Kidney capillary endothelial cell (primary cell): ENCODE data around the gene WWP2.
A peak's percentile ranks its signal among the peaks of the same experiment; 100 is the strongest.

Experiments
- DNase-seq: peaks from one replicate; pipeline ENCODE4 v3.0.0-alpha.2; 2018; ENCODE audit warnings: low spot score

The WWP2 gene

GRCh38 chr16:69890114-69890891 is 128.2 kb downstream of the WWP2 start:
- peak; percentile 33 for DNase-seq

- no peak for DNase-seq
These were observed 128.8 kb downstream of the WWP2 start for GRCh38 chr16:69890892-69891282.

- no peak for DNase-seq
These were observed 130.2 kb downstream of the WWP2 start for GRCh38 chr16:69892378-69892777.

GRCh38 chr16:69893106-69893505 is 131.0 kb downstream of the WWP2 start:
- DNase-seq = no peak

GRCh38 chr16:69894676-69895075 is 132.5 kb downstream of the WWP2 start:
- no peak for DNase-seq

GRCh38 chr16:69903865-69904415 is 141.8 kb downstream of the WWP2 start:
- no peak for DNase-seq

GRCh38 chr16:69904495-69905170 is 142.5 kb downstream of the WWP2 start:
- no peak for DNase-seq

- no peak for DNase-seq
These were observed 143.0 kb downstream of the WWP2 start for GRCh38 chr16:69905171-69905555.

- DNase-seq = no peak
These were observed 144.8 kb downstream of the WWP2 start for GRCh38 chr16:69906838-69907401.

GRCh38 chr16:69909043-69909442 is 146.9 kb downstream of the WWP2 start:
- DNase-seq = no peak

- no peak for DNase-seq
These were observed 147.6 kb downstream of the WWP2 start for GRCh38 chr16:69909760-69910159.

GRCh38 chr16:69910964-69911363 is 148.8 kb downstream of the WWP2 start:
- no peak for DNase-seq

GRCh38 chr16:69916462-69916861 is 154.3 kb downstream of the WWP2 start:
- DNase-seq = no peak

- no peak for DNase-seq
These were observed 155.2 kb downstream of the WWP2 start for GRCh38 chr16:69917311-69917710.

- DNase-seq = no peak
These were observed 155.6 kb downstream of the WWP2 start for GRCh38 chr16:69917739-69918138.

- no peak for DNase-seq
These were observed 156.1 kb downstream of the WWP2 start for GRCh38 chr16:69918241-69918640.

GRCh38 chr16:69921127-69921526 is 159.0 kb downstream of the WWP2 start:
- DNase-seq = no peak

GRCh38 chr16:69922200-69922599 is 160.1 kb downstream of the WWP2 start:
- no peak for DNase-seq

GRCh38 chr16:69924041-69924775 is 162.1 kb downstream of the WWP2 start:
- no peak for DNase-seq

- DNase-seq = no peak
These were observed 162.7 kb downstream of the WWP2 start for GRCh38 chr16:69924777-69925191.

- DNase-seq = no peak
These were observed 163.2 kb downstream of the WWP2 start for GRCh38 chr16:69925311-69925710.

- no peak for DNase-seq
These were observed 164.1 kb downstream of the WWP2 start for GRCh38 chr16:69926241-69926640.
